ENCODE measurements around the gene UBN1.

UBN1 gene

GRCh38 chr16:4925791-4926190, 78.5 kb downstream of the UBN1 start:
- no peaks in the 10 kb centered on the region for H3K4me1 ChIP-seq (ENCODE audit: control insufficient read depth, insufficient read depth, low read length)
- no peak overlapping the region for H3K4me3 ChIP-seq (ENCODE audit: low read depth, low read length)
- CTCF ChIA-PET, result no interaction called here
- no peak for TF ChIP-seq EGR2 (tag by site-specific recombination; IDR thresholded peaks at IDR 0.05; ENCODE audit: low read depth)
- TF ChIP-seq, protein P1, sequence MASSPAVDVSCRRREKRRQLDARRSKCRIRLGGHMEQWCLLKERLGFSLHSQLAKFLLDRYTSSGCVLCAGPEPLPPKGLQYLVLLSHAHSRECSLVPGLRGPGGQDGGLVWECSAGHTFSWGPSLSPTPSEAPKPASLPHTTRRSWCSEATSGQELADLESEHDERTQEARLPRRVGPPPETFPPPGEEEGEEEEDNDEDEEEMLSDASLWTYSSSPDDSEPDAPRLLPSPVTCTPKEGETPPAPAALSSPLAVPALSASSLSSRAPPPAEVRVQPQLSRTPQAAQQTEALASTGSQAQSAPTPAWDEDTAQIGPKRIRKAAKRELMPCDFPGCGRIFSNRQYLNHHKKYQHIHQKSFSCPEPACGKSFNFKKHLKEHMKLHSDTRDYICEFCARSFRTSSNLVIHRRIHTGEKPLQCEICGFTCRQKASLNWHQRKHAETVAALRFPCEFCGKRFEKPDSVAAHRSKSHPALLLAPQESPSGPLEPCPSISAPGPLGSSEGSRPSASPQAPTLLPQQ (tag by site-specific recombination; IDR thresholded peaks at IDR 0.05), result no peak
- no peak for TF ChIP-seq ZNF223 (tag by site-specific recombination; IDR thresholded peaks at IDR 0.05)
- no peak for TF ChIP-seq ZNF221 (tag by site-specific recombination; IDR thresholded peaks at IDR 0.05; ENCODE audit: borderline replicate concordance)
- H3K9me3 ChIP-seq (ENCODE audit: control insufficient read depth, insufficient read depth, low read depth, low read length), result no peaks in the 10 kb centered on the region
- POLR2A ChIA-PET, result no interaction called here
- H3K36me3 ChIP-seq (ENCODE audit: control insufficient read depth in 2 of 2, insufficient read depth in 1 of 2, low read length in 2 of 2), result no peaks in the 10 kb centered on the region
- no peak overlapping the region for H3K27ac ChIP-seq (ENCODE audit: extremely low read depth, low read depth, low read length)

- H3K36me3 ChIP-seq (ENCODE audit: control insufficient read depth in 2 of 2, insufficient read depth in 1 of 2, low read length in 2 of 2), result no peaks in the 10 kb centered on the region
- H3K27ac ChIP-seq (ENCODE audit: extremely low read depth, low read depth, low read length), result no peak overlapping the region
- no peaks in the 10 kb centered on the region for H3K4me1 ChIP-seq (ENCODE audit: control insufficient read depth, insufficient read depth, low read length)
- no peak overlapping the region for H3K4me3 ChIP-seq (ENCODE audit: low read depth, low read length)
- CTCF ChIA-PET, result no interaction called here
- no peaks in the 10 kb centered on the region for H3K9me3 ChIP-seq (ENCODE audit: control insufficient read depth, insufficient read depth, low read depth, low read length)
- TF ChIP-seq ZNF626 (tag by site-specific recombination; IDR thresholded peaks at IDR 0.05) (0 out of 2 replicates have a peak, but pooled peaks have one; percentile 40), ZNF701 (tag by site-specific recombination; IDR thresholded peaks at IDR 0.05) (no peak), ZNF341 (tag by site-specific recombination; IDR thresholded peaks at IDR 0.05; ENCODE audit: low read depth) (no peak), SETDB1 (IDR thresholded peaks at IDR 0.05; ENCODE audit: insufficient read length, low read length) (peak; percentile 94)
- POLR2A ChIA-PET, result no interaction called here
Measured at GRCh38 chr16:4926928-4927327, 79.6 kb downstream of the UBN1 start.

DNA sequence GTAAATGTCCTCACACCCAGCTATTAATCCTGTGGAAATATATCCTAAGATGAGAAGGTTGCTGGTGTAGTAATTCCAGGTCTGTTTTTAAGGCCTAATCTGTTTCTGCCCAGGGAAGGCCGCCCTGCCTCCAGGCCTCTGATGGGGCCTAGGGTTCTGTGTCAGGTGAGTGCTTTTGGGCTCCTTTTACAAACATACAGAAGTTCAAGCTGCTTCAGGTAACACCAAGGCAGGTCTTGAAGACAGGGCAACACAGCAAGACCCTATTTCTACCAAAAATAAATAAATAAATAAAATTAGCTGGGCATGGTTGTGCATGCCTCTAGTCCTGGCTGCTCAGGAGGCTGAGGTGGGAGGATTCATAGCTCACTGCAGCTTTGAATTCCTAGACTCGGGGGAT, 80.4 kb downstream of the UBN1 start:
- Histone ChIP-seq H3K4me1 (ENCODE audit: control insufficient read depth, insufficient read depth, low read length) (no peaks in the 10 kb centered on the region), H3K9me3 (ENCODE audit: control insufficient read depth, insufficient read depth, low read depth, low read length) (no peaks in the 10 kb centered on the region), H3K36me3 (ENCODE audit: control insufficient read depth in 2 of 2, insufficient read depth in 1 of 2, low read length in 2 of 2) (no peaks in the 10 kb centered on the region), H3K4me3 (ENCODE audit: low read depth, low read length) (no peak overlapping the region), H3K27ac (ENCODE audit: extremely low read depth, low read depth, low read length) (no peak overlapping the region)
- ChIA-PET POLR2A (no interaction called here), CTCF (no interaction called here)
- TF ChIP-seq ZNF121 (tag by site-specific recombination; IDR thresholded peaks at IDR 0.05) (0 out of 2 replicates have a peak, but pooled peaks have one; percentile 44), ZNF335 (tag by site-specific recombination; conservative IDR thresholded peaks at IDR 0.05) (no peak), ZNF248 (tag by site-specific recombination; IDR thresholded peaks at IDR 0.05) (no peak)

- CTCF ChIA-PET, result no interaction called here
Measured at GRCh38 chr16:4928227-4928626, 80.9 kb downstream of the UBN1 start.

More at GRCh38 chr16:4928227-4928626, 80.9 kb downstream of the UBN1 start:
- Histone ChIP-seq H3K4me3 (ENCODE audit: low read depth, low read length) (no peak overlapping the region), H3K36me3 (ENCODE audit: control insufficient read depth in 2 of 2, insufficient read depth in 1 of 2, low read length in 2 of 2) (no peaks in the 10 kb centered on the region), H3K4me1 (ENCODE audit: control insufficient read depth, insufficient read depth, low read length) (no peaks in the 10 kb centered on the region), H3K27ac (ENCODE audit: extremely low read depth, low read depth, low read length) (no peak overlapping the region), H3K9me3 (ENCODE audit: control insufficient read depth, insufficient read depth, low read depth, low read length) (no peaks in the 10 kb centered on the region)
- POLR2A ChIA-PET, result interaction anchor here (0.6 kb wide), 1 partner anchor 581 kb away, joined by 3 read pairs; no protein-coding TSS in a partner anchor
- TF ChIP-seq AEBP2 (tag by site-specific recombination; IDR thresholded peaks at IDR 0.05; ENCODE audit: borderline replicate concordance), result no peak
- TF ChIP-seq ZNF747 (tag by site-specific recombination; IDR thresholded peaks at IDR 0.05), result no peak
- no peak for TF ChIP-seq HOXA7 (CRISPR knock-in tag; IDR thresholded peaks at IDR 0.05; ENCODE audit: borderline replicate concordance)
- TF ChIP-seq KLF1 (tag by site-specific recombination; IDR thresholded peaks at IDR 0.05), result no peak
- TF ChIP-seq ZBTB21 (tag by site-specific recombination; IDR thresholded peaks at IDR 0.05), result no peak
- TF ChIP-seq RBAK (tag by site-specific recombination; IDR thresholded peaks at IDR 0.05), result no peak

All from HEK293 (cell line).